NCI-H2196 (cell line): ENCODE measurements around the gene EGLN3.
"Not testable (repeated sequence)": the region's sequence is repeated elsewhere in the genome, so short reads cannot be mapped to it uniquely, and the experiment has no call there.

Experiments used
- DNase-seq: peaks from one replicate; lab custom pipeline; 2025; ENCODE audit not compliant: unreplicated experiment; lab: John Stamatoyannopoulos, UW

The EGLN3 gene

DNA sequence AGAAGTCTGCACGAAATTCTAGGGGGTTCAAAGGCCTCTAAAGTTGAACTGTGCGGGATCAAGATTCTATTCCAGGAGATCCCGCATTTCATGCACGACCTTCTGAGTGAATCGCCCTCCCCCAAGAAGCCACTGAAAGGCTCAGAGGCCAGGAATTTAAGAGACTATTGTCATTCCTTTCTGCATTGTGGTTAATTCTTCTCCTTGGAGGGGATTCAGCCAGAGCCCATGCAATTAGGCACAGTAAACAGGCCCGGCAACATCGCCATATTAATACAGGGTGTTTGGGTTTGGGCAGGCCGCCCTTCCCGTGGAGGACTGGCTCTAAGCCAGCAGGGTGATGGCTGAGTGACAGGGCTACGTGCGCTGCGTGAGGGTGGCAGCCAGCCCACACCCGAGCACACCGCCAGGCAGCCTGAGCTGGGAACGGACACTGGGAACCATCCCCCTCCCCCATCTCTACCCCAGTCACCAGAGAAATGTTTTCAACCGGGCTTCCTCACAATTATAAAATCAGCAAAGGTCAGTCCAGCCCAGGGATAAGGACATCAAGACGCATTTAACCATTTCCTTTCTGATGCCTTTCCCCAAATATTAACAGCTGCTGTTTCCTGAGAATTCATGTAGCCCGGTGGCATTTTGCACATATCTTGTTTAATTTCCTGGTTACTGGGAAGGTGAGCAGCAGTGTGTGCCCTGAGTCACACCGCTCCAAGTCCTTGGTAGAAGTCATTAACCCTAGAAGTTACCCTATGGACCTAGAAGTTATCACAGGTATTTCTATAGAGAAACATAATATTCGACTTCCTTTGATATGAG lies 12.5 kb downstream of the EGLN3 start:
- DNase-seq, result peak; percentile 65

- no peak for DNase-seq
These were observed 14.5 kb downstream of the EGLN3 start for GRCh38 chr14:33936391-33936790.

DNA sequence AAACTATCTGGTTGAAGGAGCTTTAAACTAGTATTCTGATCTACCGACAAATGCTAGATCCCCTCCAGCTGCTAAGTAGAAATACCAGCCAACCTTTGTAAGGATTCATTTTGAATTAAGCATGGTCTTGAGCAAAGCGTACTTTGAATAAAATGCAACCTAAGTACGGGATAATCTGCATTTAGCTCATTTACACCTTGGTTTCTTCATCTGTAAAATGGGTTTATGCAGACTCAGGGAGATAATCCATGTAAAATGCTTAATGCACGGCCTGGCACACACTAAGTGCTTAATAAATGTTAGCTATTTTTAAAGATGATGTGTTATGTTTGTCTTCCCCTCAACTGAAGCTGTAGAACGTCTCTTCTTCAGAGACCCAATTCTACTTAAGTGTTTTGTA lies 15.9 kb downstream of the EGLN3 start:
- DNase-seq, result no peak

GRCh38 chr14:33934043-33934750 lies 16.7 kb downstream of the EGLN3 start:
- DNase-seq, result no peak

DNA sequence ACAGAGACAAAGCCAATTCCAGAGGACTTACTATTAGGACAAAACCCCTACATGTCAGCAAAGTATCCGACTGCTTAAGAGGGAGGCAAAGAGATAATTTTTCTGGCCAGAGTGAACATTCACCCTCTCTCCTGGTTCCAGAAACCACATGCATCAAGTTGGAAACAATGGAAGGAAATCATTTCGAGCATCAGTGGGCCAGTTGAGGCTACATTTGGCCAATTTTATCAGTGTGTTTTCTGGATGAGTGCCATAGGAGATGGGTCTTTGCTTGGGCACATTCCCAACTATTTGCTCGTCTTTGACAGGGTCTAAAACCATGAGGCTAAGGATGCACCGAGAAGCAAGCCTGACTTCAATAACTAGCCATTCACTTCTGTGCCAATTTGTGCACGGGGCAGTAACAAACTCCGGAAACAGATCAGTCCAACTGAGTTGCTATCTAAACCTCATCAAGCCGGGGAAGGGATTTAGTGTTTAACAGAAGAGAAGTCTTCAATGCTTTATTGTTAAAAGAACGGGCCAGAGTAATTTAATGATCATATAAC lies 17.4 kb downstream of the EGLN3 start:
- no peak for DNase-seq

GRCh38 chr14:33932576-33933345 lies 18.1 kb downstream of the EGLN3 start:
- DNase-seq, result peak; percentile 50

- DNase-seq, result no peak
These were observed 18.8 kb downstream of the EGLN3 start for GRCh38 chr14:33932033-33932432.

DNA sequence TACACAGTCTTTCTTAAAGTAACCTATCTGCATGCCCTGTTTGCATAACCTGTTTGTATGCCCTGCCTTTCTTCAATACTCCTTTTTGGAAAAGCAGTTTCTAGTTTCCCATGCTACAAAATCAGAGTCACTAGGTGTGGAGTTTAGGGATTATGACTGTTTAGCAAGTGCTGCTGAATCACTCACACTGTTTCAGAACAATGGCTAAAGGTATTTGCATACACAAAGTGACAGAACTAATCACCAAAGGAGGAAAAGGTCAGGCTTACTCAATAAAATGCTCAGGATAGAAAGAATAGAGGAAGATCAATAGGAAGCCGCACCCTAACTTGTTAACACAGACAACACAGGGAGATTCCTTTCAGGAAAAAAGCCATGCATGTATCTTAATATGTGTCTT lies 19.4 kb downstream of the EGLN3 start:
- no peak for DNase-seq

DNA sequence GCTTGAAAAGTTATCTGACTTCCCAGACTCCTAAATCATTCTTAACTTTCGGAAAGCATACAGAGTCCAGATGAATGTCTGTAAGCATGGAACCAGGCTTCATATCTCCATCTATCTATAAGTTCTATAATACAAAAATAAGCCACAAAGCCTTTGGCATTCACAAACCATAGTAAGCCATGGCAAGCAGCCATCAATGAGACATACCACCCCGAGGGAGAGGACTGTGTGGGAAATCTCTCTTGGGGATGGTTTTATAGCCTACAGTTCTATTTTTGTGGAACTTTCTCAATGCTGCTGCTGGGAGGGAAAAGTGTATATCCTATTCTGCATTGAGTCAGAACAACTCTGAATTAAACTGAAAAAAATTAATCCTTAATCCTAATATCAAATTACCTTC lies 20.4 kb downstream of the EGLN3 start:
- DNase-seq, result no peak

GRCh38 chr14:33929799-33930408 lies 21.0 kb downstream of the EGLN3 start:
- DNase-seq, result no peak

GRCh38 chr14:33928895-33929294 lies 22.0 kb downstream of the EGLN3 start:
- DNase-seq, result no peak

GRCh38 chr14:33927944-33928343 lies 22.9 kb downstream of the EGLN3 start:
- no peak for DNase-seq

GRCh38 chr14:33926967-33927366 lies 23.9 kb downstream of the EGLN3 start:
- not testable (repeated sequence) for DNase-seq

- no peak for DNase-seq
These were observed 24.9 kb downstream of the EGLN3 start for GRCh38 chr14:33925946-33926345.

GRCh38 chr14:33925235-33925634 lies 25.6 kb downstream of the EGLN3 start:
- DNase-seq, result no peak

DNA sequence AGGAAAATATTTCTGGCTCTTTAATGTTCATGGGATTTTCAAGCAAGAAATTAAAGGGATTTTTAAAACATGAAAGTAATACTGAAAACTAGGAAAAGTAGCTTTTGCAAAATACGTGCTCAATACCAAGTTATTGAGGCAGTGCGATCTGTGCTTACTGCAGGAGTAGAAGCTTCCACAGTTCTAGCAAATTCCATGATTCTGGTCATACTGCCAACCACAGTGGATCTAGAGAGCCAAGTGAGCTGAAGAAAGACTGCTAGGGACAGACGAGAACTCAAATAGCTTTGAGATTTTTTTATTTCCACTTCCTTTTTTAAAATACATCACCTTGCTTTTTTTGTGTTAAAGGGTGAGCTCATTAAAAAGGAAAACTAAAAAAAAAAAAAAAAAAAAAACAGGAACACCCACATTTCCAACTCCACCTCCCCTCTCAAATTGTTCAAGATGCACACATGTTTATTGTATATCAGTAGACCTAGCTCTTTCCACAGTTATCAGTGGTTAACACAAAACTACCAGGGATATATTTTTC lies 26.2 kb downstream of the EGLN3 start:
- DNase-seq, result no peak

DNA sequence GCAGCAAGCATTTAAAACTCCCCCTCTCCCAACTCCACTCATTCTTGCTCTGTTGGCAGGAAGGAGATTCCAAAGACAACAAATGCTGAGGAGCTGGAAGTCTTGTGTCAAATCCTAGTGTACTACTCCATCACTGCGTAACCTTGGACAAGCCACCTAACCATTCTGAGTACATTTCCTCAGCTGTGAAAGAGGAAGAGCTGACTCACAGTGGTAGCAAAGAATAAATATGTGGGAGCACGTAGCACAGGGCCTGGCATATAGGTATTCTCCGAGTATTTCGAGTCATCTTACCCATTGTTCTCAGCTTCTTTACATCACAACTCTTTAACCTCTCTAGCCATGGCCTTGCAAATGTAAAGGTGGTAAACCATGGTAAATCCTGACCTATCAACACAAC lies 28.7 kb downstream of the EGLN3 start:
- no peak for DNase-seq

DNA sequence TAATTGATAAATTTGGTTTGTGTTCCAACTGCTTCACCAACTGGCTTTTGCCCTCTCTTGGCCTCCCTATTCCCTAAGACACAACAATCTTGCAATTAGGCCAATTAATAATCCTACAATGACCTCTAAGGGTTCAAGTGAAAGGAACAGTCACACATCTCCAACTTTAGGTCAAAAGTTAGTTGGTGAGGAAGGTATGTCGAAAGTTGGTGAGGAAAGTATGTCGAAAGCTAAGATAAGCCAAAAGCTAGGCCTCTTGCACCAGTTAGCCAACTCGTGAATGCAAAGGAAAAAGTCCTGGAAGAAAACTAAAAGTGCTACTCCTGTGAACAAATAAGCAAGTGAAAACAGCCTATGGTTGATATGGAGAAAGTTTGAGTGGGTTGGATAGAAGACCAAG lies 32.6 kb downstream of the EGLN3 start:
- no peak for DNase-seq

DNA sequence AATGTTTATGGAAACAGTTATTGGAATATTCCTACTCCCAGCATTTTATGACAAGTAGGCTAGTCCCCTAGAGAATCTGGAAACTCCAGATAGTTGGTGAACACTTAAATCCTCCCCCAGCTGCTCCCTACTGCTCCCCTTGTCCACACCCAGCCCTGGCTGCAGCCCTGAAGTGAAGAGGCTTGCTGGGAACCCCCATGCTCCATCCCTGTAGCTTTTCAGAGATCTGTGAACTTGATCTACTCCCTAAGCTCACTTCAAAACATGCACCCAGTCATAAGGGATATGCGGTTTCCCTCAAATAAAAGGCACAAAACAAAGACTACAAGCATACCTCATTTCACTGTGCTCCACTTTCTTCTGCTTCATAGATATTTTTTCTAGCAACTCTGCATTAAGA lies 33.2 kb downstream of the EGLN3 start:
- DNase-seq, result no peak

GRCh38 chr14:33916663-33917565 lies 34.0 kb downstream of the EGLN3 start:
- no peak for DNase-seq
